Panc1 (cell line): Measurements from ENCODE around the gene DNPEP. TPM values are rescaled to one million over a fixed set of nuclear protein-coding genes. Genes with fewer than 3 reads are reported as not detected.
A peak's percentile ranks its signal among the peaks of the same experiment; 100 is the strongest.

Experiments
- ATAC-seq: fragments of 200-7000 bp; cut with Tn5 transposase; 2 replicates; pipeline ENCODE4 v1.9.1; 2020; ENCODE audit warnings: mild to moderate bottlenecking, moderate library complexity
- BruUV-seq: library from RNA; stranded (reverse); fragments of 400-500 nt; replicated peaks from 2 replicates; lab custom pipeline; 2021; lab: Mats Ljungman, UMichigan
- CTCF ChIA-PET: fragments of 300-600 bp; sonication (Branson Sonifier 250); formaldehyde crosslinking; loops from one replicate; lab custom pipeline; 2022; ENCODE audit warnings: antibody characterized with exemption; lab: Charles Lee
- POLR2A ChIA-PET: fragments of 300-600 bp; sonication (Branson Sonifier 250); formaldehyde crosslinking; loops from one replicate; lab custom pipeline; 2022; ENCODE audit warnings: antibody characterized with exemption; lab: Charles Lee
- DNase-seq: peaks from one replicate; pipeline ENCODE4 v3.0.0-alpha.2; 2010; ENCODE audit warnings: low read depth, low spot score
- H3K27ac ChIP-seq: 2 replicates; pipeline ENCODE4 v1.5.1; 2011; ENCODE audit warnings: mild to moderate bottlenecking, low read length, inconsistent platforms
- H3K27me3 ChIP-seq: fragments of 200-500 bp; sonication (Bioruptor generic); 2 replicates; pipeline ENCODE4 v1.6.0; 2014; ENCODE audit warnings: low read length, inconsistent platforms; ENCODE audit not compliant: control insufficient read depth, insufficient read depth
- H3K36me3 ChIP-seq: fragments of 200-500 bp; sonication (Bioruptor generic); 2 replicates; pipeline ENCODE4 v1.5.1; 2014; ENCODE audit warnings: inconsistent platforms, mild to moderate bottlenecking, low read length, moderate library complexity; ENCODE audit not compliant: control insufficient read depth, insufficient read depth
- H3K4me1 ChIP-seq: 2 replicates; pipeline ENCODE4 v1.5.1; 2011; ENCODE audit warnings: inconsistent platforms, mild to moderate bottlenecking, low read length, moderate library complexity; ENCODE audit not compliant: control insufficient read depth, insufficient read depth
- H3K4me3 ChIP-seq, 2 experiments: 2 replicates each; pipeline ENCODE4 v1.5.1; 2011 to 2012; ENCODE audit warnings: low read depth in 2 of 2, low read length in 2 of 2, mild to moderate bottlenecking in 2 of 2, inconsistent platforms in 1 of 2, moderate library complexity in 1 of 2
- H3K9me3 ChIP-seq: fragments of 200-500 bp; sonication (Bioruptor generic); 2 replicates; pipeline ENCODE4 v1.5.1; 2014; ENCODE audit warnings: low read depth, mild to moderate bottlenecking, inconsistent platforms, low read length, moderate library complexity; ENCODE audit not compliant: control insufficient read depth, insufficient read depth
- POLR2AphosphoS5 ChIP-seq: IDR thresholded peaks from 2 replicates; pipeline ENCODE4 v1.6.1; 2012; ENCODE audit warnings: mild to moderate bottlenecking, low read depth, low read length, moderate library complexity
- REST ChIP-seq, 2 experiments: IDR thresholded peaks; 2 replicates each; pipeline ENCODE4 v1.6.1; 2011 to 2012; ENCODE audit warnings: low read depth in 2 of 2, control low read depth in 1 of 2, low read length in 1 of 2, mild to moderate bottlenecking in 1 of 2, moderate library complexity in 1 of 2; ENCODE audit not compliant: insufficient read depth in 1 of 2
- SIN3A ChIP-seq: IDR thresholded peaks from 2 replicates; pipeline ENCODE4 v1.6.1; 2012; ENCODE audit warnings: low read depth, mild to moderate bottlenecking, low read length, moderate library complexity, borderline replicate concordance; ENCODE audit not compliant: insufficient read depth
- TCF7L2 ChIP-seq: IDR thresholded peaks from 2 replicates; pipeline ENCODE4 v1.6.1; 2011; ENCODE audit warnings: mild to moderate bottlenecking, low read depth, low read length, inconsistent platforms
- in situ Hi-C: cut with HindIII; loops from 2 replicates; pipeline ENCODE4 v1.10.0; 2016; ENCODE audit warnings: low sequenced_read_pairs, low pct_unique_long_range_greater_than_20kb
- intact Hi-C: fragments of 100-400 bp; cut with micrococcal nuclease; formaldehyde crosslinking; loops from one replicate; pipeline ENCODE4 v1.10.0; 2022; ENCODE audit not compliant: unreplicated experiment
- total RNA-seq: library from RNA; stranded (reverse); gene quantifications from one replicate; pipeline ENCODE4 v1.2.1, GENCODE V29; 2021; ENCODE audit not compliant: unreplicated experiment
- TF ChIP-seq, protein P1 (sequence below): fragments of 450-650 bp; IDR thresholded peaks from 2 replicates; pipeline ENCODE4 v1.5.1; 2017; ENCODE audit warnings: mild to moderate bottlenecking

DNPEP gene
- total RNA-seq, 1 experiment from 2014 or later = 107 TPM

DNA sequence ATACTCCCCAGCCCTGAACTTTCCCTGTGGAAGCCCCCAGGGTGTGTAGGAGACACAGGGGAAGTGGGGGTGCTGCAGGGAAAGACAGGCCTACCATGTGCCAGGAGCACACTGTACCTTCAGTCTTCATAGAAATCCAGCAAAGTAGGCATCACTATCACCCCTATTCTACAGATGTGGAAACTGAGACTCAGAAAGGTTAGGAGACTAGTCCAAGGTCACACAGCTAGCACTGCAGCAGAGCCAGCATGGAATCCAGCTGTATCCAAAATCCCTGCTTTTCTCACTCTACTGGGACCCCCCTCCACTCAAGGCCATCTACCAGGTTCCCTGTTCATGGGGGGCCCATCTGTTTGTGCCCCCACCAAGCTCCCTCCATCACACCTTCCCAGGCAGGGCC, 6.8 kb downstream of the DNPEP start:
- no peak overlapping the region for H3K27ac ChIP-seq
- BruUV-seq = no TSS peak
- intact Hi-C loops = no loop called here
- no peaks in the 10 kb centered on the region for H3K9me3 ChIP-seq
- ChIA-PET POLR2A (no interaction called here), CTCF (no interaction called here)
- ATAC-seq (no peak), DNase-seq (no peak)
- H3K4me1 ChIP-seq = no peaks in the 10 kb centered on the region
- no peak overlapping the region for H3K4me3 ChIP-seq
- in situ Hi-C loops = no loop called here
- H3K36me3 ChIP-seq = no peaks in the 10 kb centered on the region; the same call in none of the 2 replicates
- no peak for TF ChIP-seq REST (IDR thresholded peaks at IDR 0.05; ENCODE audit: insufficient read depth in 1 of 2, low read depth in 2 of 2, low read length in 1 of 2)
- TF ChIP-seq, protein P1, sequence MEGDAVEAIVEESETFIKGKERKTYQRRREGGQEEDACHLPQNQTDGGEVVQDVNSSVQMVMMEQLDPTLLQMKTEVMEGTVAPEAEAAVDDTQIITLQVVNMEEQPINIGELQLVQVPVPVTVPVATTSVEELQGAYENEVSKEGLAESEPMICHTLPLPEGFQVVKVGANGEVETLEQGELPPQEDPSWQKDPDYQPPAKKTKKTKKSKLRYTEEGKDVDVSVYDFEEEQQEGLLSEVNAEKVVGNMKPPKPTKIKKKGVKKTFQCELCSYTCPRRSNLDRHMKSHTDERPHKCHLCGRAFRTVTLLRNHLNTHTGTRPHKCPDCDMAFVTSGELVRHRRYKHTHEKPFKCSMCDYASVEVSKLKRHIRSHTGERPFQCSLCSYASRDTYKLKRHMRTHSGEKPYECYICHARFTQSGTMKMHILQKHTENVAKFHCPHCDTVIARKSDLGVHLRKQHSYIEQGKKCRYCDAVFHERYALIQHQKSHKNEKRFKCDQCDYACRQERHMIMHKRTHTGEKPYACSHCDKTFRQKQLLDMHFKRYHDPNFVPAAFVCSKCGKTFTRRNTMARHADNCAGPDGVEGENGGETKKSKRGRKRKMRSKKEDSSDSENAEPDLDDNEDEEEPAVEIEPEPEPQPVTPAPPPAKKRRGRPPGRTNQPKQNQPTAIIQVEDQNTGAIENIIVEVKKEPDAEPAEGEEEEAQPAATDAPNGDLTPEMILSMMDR = no peak
- TF ChIP-seq SIN3A = no peak
- TF ChIP-seq TCF7L2 = no peak
- no peak for TF ChIP-seq POLR2AphosphoS5
- no peaks in the 10 kb centered on the region for H3K27me3 ChIP-seq

GRCh38 chr2:219378163-219378851, 9.4 kb downstream of the DNPEP start:
- intact Hi-C loops = no loop called here
- POLR2A ChIA-PET = interaction anchor here (0.5 to 1.0 kb wide), 2 partner anchors 10 to 64 kb away, joined by 3 to 8 read pairs; no protein-coding TSS in a partner anchor
- Histone ChIP-seq H3K27ac (no peak overlapping the region), H3K9me3 (no peaks in the 10 kb centered on the region), H3K27me3 (no peaks in the 10 kb centered on the region), H3K36me3 (no peaks in the 10 kb centered on the region; the same call in 1 of the 2 replicates), H3K4me1 (no peaks in the 10 kb centered on the region), H3K4me3 (no peak overlapping the region)
- DNase-seq = no peak
- CTCF ChIA-PET = interaction anchor here (0.5 kb wide), 1 partner anchor 167 kb away, joined by 7 read pairs; no protein-coding TSS in a partner anchor
- no TSS peak for BruUV-seq
- TF ChIP-seq TCF7L2 = no peak
- peak; percentile 35; the same call in 1 of the 2 replicates for TF ChIP-seq POLR2AphosphoS5
- TF ChIP-seq REST (IDR thresholded peaks at IDR 0.05; ENCODE audit: insufficient read depth in 1 of 2, low read depth in 2 of 2, low read length in 1 of 2) = no peak
- no peak for TF ChIP-seq SIN3A
- TF ChIP-seq, protein P1 = no peak
- ATAC-seq = no peak
- in situ Hi-C loops = no loop called here
